KG1 (cell line): ENCODE data around the gene WNT9A.

Source experiments
- DNase-seq: peaks from one replicate; lab custom pipeline; 2025; lab: John Stamatoyannopoulos, UW

The WNT9A gene

DNA sequence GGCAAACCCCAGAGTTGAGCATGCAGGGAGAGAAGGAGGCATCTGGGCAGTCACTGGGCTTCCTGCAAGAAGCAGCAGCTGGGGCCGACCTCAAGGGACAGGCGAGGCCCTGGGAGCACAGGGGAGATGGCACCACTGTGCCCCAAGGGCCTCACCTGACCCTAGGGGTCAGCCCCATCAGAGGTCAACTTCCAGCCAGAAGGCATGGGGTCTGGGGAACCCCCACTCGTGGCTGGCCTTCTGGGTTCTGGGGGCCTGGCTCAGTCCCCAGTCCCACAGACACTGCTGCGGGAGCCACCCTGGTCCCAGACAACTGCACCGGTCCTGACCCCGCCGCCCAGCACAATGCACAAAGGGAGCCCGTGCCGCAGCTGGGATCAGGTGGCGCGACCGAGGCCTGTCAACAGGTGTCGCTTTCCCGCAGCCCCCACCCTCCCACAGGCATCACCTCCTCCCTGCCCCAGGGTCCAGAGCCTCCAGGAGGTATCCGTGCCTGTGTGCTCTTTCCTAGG lies 6.2 kb downstream of the WNT9A start:
- DNase-seq = no peak

- no peak for DNase-seq
Observed at GRCh38 chr1:227940791-227941241, 6.9 kb downstream of the WNT9A start.

GRCh38 chr1:227939791-227940771 lies 7.7 kb downstream of the WNT9A start:
- no peak for DNase-seq

DNA sequence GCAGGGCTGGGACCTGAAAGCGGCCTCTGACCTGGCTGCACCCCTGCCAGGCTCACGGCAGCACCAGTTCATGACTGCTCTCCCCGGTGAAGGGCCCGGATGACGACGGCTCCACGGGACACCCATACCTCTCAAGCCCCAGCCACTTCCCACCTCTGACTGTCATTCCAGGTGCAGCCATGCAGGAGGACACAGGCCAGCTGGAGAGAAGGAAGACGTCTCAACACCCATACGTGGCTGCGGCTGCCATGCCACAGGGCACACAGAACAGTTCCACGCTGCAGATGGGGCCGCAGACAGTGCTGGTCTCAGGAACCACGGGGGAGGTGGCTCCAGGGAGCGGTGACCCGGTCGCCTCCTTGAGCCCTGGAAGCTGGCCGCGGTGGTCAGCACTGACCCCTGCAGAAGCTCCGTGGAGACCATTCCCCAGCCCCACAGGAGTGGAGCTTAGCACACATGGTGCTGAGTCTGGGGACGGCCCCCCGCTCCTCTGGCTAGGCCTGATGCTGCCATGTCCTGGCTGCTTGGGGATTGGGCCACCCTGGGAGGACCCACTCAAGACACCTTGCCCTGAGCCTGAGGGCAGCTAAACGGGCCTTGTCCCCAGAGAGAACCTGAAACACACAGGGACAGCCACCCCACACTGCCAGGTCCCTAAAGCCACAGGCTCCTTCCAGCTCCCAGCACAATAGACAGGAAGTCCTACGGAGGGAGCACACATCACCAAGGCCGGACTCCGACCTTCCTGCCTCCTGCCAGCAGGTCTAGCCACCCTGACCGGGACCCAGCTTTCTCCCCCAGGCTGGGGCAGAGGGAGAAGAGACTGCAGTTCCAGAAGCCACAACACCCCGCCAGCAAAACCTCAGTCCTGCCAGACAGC lies 8.6 kb downstream of the WNT9A start:
- no peak for DNase-seq

DNA sequence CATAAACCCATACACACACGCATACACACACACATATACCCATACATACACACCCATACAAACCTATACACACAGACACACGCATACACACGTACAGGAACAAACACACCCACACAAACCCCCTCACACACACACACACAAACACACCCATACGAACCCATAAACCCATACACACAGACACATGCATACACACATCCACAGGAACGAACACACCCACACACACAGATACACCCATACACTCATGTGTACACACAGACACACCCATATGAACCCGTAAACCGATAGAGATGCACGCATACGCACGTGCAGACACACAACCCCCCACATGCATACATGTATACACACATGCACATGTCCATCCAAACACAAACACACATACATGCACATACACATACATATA lies 9.5 kb downstream of the WNT9A start:
- no peak for DNase-seq

- DNase-seq = no peak
Observed at GRCh38 chr1:227937838-227938145, 9.9 kb downstream of the WNT9A start.

DNA sequence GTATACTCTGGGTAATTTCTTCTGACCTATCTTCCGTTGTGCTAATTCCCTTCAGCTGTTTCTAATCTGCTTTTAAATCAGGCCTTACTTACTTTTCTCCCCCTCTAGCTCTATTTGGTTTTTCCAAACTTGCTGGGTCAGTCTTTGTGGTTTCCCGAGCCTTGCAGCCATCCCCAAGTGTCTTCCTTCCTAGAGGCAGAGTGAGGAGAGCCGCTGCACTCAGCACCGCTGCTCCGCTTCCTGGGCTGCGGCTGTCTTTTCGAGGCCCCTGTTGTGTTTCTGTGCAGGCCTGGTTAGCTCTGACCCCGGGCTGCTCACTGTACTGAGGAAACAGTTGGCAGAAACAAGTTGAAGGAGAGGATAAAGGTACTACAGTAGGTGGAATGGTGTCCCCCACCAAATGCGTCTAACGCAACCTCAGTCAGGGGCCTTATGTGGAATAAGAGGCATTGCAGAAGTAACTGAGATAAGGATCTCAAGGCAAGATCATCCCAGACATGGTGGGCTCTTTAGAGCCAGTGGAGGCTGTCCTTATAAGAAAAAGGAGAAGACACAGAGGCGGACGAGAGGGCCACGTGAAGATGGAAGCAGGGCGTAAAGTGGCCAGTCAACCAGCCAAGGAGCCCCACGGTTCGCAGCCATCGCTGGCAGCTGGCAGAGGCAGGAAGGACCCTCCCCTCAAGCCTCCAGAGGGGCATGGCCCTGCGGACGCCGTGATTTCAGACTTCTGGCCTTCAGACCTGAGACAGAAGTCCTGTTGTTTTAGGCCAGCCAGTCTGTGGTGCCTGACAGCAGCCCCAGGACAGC lies 10.5 kb downstream of the WNT9A start:
- no peak for DNase-seq

DNA sequence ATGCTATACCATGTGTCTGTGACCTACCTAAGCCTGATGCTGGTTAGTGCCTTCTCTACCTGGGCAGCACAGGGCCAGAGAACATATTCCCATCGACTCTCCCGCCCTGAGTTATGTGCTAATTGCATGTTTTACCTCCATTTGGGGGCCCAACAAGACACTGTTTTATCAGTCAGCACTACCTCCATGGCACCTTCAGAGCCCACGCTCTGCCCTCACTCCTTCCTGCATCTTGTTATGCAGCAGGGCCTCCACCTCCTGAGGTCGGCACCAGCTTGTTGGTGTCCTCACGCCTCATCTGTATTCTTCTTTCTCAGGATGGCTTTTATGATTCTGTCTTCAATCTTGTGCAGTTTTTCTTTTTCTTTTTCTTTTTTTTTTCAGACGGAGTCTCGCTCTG lies 11.9 kb downstream of the WNT9A start:
- no peak for DNase-seq

- DNase-seq = no peak
Observed at GRCh38 chr1:227934476-227935313, 13.0 kb downstream of the WNT9A start.

GRCh38 chr1:227929751-227930472 lies 17.8 kb downstream of the WNT9A start:
- DNase-seq = no peak

DNA sequence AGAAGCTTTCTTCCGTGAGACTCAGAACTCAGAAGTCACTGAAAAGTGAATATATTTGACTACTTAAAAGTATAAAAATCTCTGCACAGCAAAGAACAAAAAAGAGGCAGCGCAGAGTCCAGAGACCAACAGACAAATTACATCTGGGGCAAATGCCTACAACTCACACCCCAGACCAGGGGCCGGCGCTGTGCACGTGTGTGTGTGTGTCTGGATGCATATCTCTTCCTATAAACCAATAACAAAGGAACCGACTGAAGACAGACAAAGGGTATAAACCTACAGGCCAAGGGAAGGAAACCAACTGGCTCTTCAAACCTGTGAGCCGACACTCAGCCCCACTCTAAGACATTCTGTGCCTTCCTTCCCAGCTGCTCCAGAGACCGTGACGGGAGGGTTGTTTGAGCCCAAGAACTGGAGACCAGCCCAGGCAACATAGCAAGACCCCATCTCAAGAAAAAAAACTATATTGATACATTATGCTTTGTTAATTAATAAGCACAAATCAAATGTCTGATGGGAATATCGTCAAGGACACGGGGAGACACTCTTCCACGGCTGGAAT lies 18.8 kb downstream of the WNT9A start:
- no peak for DNase-seq

- DNase-seq = no peak
Observed at GRCh38 chr1:227927971-227928741, 19.6 kb downstream of the WNT9A start.

- no peak for DNase-seq
Observed at GRCh38 chr1:227926896-227927885, 20.5 kb downstream of the WNT9A start.

DNA sequence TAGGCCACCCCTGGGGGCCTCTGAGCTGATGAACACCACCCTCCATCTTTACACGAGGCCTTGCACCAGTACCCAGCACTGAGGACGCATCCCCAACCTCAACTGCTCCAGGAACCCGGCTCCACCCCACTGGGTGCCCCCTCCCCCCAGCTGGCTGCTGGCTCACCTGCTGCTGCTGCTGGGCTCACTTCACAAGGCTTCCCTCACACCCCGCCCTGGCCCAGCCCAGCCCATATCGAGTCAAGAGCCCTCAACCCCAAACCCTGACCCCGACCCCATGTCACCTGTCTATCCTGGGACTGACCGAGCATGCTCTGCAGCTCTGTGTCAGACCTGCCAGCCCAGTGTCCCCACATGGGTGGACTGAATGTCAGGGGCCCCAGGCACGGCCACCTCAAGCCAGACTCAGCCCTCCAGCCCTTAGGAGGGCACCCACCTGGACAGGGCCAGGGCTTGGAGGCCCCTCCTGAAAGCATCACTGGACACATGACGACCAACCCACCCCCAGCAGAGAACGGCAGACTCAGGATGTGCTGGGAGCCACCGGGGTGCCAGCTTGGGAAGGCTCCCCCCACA lies 21.4 kb downstream of the WNT9A start:
- DNase-seq = no peak

- DNase-seq = no peak
Observed at GRCh38 chr1:227925582-227926198, 22.0 kb downstream of the WNT9A start.

DNA sequence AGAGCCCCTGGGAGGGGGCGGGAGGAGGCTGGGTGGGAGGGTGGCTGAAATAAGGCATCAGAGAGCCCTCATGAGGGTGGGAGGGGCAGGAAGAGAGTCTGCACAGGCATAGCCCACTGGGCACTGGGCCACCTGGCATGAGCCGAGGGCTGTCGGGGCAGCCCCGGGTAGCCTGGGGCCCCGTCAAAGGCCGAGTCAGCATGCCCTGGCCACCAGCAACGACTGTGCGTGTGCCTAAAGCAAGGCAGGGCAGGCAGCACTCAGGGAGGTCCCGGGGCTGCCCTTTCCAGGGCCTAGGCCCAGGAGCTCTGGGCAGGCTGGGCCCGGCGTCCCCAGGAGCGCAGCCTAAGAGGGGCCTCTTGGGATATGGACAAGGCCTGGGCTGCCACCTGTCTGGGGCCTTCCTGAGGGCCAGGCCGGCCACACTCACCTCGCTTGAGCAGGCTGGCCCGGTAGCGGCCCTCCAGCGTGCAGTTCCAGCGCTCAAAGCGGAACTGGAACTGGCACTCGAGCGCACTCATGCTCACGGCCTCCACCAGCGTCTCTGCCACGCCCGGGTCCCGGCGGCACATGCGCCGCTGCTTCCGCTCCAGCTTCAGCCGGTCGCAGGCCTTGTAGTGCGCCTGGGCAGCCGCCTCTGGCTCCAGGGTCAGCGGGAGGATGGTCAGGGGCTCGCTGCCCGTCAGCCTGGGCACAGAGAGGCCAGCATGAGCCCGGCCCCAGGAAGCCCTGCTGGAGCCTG lies 22.7 kb downstream of the WNT9A start:
- DNase-seq = no peak
